DMS79 (cell line): Measurements from ENCODE around the gene RNF222.
"Not testable (repeated sequence)": the region's sequence is repeated elsewhere in the genome, so short reads cannot be mapped to it uniquely, and the experiment has no call there.

ENCODE experiments used
- DNase-seq: peaks from one replicate; lab custom pipeline; 2025; lab: John Stamatoyannopoulos, UW

RNF222 gene

GRCh38 chr17:8378117-8378516, 19.5 kb downstream of the RNF222 start:
- DNase-seq, result not testable (repeated sequence)

GRCh38 chr17:8377422-8377821, 20.2 kb downstream of the RNF222 start:
- DNase-seq, result no peak

DNA sequence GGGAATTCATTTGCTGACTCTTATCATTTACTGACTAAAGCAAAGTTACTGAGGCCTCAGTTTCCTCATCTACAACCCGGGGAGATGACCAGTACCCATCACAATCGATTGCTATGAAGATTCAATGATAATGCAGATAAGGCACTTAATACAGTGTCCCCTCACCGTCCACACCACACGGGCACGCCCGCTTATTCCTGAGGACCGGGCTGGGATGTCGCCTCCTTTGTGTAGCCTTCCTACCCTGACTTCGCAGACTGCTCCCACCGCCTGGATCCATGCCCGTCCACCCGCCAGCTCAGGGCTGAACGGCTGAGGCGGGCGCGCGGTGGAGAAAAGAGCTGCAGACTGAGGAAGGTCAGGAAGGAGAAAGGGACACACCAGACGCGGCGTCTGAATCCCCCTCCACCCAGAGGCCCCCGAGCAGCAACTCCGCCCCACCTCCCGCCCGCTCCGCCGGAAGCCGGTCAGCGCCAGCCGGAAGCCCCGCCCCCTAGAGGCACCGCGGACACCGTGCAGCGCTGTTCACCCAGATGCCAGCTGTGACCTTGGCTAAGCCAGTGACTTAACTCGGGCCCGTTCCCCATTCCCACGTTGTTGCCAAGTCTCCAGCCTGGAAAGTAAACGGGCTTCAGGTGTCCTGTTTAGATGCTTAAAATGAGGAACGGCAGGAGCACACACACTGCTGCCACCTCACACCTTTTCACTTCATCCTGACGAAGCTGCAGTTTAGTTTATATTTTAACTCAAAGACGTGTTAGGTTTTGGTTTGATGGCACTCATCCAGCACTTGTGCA, 21.2 kb downstream of the RNF222 start, which contains the start of gene KRABD2:
KRABD2 (minus strand) TSS at position 434 of the 797 bp plus-strand sequence.
- DNase-seq, result peak; percentile 63

DNA sequence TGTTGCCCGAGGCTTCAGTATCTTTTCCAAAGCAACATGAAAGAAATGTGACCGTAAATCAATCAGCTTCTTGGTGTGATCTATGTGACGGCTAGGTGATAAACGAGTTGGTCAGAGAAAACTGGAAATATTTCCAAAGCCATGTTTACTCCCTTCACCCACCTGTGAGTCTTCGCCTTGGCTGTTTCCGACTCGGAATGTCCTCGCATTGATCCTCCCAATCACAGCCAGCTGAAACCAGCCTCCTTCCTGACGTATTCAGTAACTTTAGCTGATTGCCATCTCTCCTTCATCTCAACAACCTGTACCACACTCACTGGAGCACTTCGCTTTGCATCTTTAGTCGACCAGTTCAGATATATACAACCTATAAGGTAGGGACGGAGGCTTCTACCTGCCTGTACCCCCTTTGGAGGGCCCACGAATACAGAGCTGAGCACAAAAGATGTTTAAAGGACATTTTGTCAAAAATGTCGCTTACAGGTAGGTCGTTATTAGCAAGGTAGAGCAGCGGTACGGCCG, 21.8 kb downstream of the RNF222 start:
- DNase-seq, result peak; percentile 11

DNA sequence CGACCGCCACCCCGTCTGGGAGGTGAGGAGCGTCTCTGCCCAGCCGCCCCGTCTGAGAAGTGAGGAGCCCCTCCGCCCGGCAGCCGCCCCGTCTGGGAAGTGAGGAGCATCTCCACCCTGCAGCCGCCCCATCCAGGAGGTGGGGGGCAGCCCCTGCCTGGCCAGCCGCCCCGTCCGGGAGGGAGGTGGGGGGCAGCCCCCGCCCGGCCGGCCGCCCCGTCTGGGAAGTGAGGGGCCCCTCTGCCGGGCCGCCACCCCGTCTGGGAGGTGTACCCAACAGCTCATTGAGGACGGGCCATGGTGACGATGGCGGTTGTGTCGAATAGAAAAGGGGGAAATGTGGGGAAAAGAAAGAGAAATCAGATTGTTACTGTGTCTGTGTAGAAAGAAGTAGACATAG, 23.8 kb downstream of the RNF222 start:
- not testable (repeated sequence) for DNase-seq

DNA sequence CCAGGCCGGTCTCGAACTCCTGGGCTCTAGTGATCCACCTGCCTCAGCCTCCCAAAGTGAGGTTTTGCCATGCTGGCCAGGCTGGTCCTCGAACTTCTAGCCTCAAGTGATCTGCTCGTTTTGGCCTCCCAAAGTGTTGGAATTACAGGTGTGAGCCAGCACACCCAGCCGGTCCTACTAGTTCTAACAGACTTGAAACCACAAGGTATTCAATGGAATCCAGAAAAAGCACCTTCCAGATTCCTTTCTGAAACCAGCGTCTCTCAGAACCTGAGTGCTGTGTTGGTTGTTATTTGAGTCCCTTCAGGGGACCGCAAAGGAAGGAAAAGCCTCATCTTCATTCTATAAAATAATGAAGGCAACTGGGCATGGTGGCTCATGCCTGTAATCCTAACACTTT, 25.2 kb downstream of the RNF222 start:
- no peak for DNase-seq

DNA sequence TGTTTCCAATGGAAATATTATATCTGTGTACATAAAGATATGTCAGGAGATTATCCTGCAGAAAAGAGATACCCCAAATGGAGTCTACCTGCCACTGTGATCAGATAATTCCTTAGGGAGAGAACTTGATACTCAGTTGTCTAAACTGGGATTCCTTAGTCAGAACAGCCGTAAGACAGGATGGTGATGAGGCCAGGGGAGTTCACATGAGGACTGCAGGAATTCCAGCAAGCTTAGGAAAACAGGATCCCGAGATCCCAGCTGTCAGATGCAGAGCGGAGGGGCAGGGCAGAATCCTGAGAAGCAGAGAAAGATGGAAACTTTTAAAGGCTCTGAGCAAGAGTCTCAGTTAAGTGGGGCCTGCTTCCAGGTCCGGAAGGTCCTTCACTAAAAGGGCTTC, 25.8 kb downstream of the RNF222 start:
- DNase-seq, result no peak

DNA sequence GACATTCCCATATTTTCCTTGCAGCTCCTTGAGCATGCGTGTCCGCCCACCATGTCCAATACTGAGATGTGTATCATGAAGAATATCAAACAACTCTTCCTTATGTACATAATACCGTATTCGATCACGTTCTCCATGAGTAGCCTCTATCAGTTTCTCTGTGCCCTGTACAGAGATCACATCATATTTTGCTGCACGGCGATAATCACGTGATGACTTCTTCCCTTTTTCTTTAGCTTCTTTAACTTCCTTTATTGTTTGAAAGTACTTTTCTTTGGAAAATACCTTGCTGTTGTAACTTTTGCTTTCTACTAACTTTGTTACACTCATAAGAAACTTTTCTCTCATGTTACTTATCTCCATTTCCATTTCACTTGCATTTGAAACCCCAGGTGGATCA, 27.7 kb downstream of the RNF222 start:
- no peak for DNase-seq

DNA sequence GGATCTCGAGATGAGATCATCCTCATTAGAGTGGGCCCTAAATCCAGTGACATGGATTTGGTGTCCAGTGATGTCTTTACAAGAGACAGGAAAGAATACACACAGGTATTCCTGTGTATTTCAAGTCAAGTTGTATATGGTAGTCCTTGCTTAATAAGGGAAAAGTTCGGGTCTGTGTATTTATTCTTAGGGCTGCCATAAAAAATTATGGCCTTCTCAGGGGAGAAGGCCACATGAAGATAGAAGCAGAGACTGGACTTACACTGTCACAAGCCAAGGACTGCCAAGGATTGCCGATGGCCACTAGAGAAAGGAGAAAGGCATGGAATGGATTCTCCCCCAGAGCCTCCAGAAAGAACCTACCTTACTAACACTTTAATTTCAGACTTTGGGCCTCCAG, 29.4 kb downstream of the RNF222 start:
- no peak for DNase-seq

GRCh38 chr17:8366231-8366630, 31.4 kb downstream of the RNF222 start:
- DNase-seq, result no peak

GRCh38 chr17:8365143-8365542, 32.5 kb downstream of the RNF222 start:
- DNase-seq, result no peak

DNA sequence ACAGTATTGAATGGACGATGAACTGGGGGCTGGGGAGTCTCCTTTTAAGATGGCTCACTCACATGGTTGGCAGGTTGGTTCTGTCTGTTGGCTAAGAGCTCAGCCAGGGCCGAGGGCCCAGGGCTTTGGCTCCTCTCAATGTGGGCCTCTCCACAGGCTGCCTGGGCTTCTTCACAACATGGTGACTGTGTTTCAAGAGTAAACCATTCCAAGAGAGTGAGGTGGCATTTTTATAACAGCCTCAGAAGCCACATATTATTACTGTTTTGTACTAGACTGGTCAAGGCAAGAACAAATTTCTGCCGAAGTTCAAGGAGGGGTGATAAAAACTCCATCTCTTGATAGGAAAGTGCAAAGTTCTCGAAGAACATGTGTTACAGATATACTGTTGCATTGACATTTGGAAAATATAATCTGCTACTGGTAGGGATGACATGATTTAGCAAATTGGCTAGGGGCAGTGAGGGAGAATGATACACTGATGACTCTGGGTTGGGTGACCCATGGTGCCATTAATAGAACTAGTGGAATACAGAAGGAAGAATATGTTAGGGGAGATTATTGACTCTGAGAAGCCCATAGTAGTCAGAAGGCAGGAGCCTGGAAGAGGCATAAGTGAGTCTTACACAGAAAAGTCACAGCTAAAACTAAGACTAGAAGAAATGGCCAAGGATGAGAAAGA, 34.8 kb downstream of the RNF222 start:
- DNase-seq, result no peak

DNA sequence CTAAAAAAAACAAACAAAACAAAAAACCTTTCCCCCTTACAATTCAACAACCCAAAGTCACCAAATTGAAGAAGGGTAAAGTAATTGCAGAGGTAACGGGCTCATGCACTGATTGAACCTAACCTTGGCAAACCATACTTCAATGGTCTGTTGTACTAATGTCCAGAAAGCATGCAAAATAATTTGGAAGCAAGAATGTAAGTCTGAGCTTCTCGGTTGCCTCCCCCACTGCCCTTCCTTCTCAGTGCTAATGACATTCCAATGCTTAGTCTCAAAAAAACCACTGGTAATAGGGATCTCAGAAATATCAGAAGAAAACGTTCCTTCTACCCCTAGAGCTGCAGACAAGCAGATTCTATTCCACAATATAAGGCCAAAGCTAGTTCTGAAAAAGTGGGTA, 36.9 kb downstream of the RNF222 start:
- DNase-seq, result no peak

GRCh38 chr17:8360260-8360659, 37.4 kb downstream of the RNF222 start:
- no peak for DNase-seq

DNA sequence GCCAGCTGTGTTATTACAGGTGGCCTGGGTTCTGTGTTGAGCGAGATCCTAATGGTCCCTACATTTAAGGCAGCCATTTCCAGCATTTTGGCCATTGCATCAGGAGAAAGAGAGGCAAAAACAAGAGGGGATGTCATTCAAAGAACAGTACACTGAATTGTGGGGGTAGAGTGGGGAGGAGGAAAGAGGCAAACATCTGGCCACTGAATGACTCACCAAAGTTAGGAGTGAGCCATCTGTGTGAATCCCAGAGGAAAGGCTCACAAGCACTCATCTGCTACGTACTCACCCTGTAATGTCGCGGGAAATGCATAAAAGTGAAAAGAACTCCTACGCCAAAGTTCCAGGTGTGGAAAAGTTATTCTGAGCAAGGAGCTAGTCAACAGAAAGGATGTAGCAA, 37.9 kb downstream of the RNF222 start:
- DNase-seq, result no peak

- DNase-seq, result no peak
Observed at GRCh38 chr17:8357910-8358309, 39.7 kb downstream of the RNF222 start.

DNA sequence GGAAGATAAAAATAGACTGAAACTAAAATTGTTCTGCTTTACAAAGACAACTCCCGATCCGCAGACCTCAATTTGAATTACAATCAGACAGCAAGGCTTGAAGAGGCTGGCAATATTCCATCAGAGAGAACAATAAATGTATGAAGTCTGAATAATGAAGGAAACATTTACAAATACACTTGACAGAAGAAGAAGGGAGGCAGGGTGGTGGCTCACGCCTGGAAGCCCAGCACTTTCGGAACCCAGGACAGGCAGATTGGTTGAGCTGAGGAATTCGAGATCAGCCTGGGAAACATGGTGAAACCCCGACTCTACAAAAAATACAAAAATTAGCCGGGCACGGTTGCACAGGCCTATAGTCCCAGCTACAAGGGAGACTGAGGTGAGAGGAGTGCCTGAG, 43.4 kb downstream of the RNF222 start:
- DNase-seq, result no peak

DNA sequence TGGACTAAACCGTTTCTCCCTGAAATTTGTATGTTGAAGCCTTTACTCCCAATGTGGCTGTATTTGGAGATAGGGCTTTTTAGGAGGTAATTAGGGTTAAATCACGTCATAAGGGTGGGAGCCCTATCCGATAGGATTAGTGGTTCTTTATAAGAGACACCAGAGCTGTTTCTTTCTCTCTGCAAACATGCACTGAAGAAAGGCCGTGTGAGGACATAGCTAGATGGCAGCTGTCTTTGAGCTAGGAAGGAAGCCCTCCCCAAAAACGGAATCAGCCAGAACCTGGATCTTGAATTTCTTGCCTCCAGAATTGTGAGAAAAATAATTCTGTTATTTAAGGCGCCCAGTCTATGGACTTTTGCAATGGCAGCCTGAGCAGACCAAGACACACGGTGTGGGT, 43.9 kb downstream of the RNF222 start:
- DNase-seq, result no peak

GRCh38 chr17:8350339-8350738, 47.3 kb downstream of the RNF222 start:
- DNase-seq, result no peak

DNA sequence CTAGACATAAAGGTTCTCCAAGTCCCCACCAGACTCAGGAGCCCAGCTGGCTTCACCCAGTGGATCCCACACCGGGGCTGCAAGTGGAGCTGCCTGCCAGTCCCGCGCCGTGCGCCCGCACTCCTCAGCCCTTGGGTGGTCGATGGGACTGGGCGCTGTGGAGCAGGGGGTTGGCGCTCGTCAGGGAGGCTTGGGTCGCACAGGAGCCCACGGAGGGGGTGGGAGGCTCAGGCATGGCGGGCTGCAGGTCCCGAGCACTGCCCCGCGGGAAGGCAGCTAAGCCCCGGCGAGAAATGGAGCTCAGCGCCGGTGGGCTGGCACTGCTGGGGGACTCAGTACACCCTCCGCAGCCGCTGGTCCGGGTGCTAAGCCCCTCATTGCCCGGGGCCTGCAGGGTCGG, 50.6 kb downstream of the RNF222 start:
- DNase-seq, result not testable (repeated sequence)

- DNase-seq, result no peak
Observed at GRCh38 chr17:8345951-8346665, 51.5 kb downstream of the RNF222 start.

DNA sequence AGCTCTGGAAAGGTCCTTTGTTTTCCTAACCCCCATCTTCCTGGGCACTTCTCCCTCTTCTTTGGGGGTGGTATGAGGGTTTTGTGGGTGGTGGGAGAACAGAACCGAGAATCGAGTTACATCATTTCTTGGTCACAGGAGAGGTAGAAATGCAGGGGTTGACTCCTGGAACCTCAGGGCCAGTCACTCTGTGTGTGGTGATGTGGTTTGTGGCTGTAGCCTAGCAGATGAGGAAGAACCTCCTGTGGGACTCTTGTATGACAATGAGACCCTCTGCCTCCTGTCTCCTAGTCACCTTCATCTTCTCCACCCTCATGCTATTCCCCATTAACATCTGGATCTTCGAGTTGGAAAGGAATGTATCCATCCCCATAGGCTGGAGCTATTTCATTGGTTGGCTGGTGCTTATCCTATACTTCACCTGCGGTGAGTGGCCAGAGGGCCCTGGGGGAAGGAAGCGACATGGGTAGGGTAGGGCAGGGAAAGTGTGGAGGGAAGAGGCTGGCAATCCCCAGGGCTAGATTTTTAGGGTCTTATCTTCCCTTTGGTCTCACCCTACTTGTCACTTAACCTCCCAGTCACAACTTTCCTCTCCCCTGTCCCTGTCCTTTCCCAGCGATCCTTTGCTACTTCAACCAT, 52.5 kb downstream of the RNF222 start:
- no peak for DNase-seq
